Measurements from ENCODE around the gene SLC25A3.
"Not testable (repeated sequence)": the region's sequence is repeated elsewhere in the genome, so short reads cannot be mapped to it uniquely, and the experiment has no call there.

SLC25A3 gene

GRCh38 chr12:98593351-98594049 lies at the start of gene SLC25A3:
TSS of gene SLC25A3 (plus strand) at chr12:98593686. CDS start at chr12:98593979, 293 bp downstream.
- DNase-seq (ENCODE audit: insufficient read length, low spot score): peak; percentile 71
- FAIRE-seq: no peak
- TF ChIP-seq CTCF (IDR thresholded peaks at IDR 0.05; ENCODE audit: insufficient read depth, missing control alignments): no peak

DNA sequence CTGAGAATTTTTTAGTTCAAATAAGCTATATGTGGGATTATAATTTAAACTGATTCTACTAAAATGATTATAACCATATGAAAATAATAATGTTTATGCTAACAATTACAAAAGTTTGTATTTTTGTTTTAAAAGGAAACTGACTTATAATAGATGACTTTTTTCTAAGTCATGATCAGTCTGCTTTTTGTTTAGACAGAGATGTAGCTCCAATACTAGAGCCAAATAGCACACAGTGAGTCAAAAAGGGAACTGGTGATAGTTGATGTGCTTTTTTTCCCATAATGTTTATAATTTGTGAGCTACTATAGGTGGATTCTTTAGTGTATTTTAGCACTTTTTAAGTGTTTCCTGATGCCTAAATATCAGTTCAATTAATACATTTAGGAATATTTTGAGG lies 49.8 kb upstream of the SLC25A3 start:
- DNase-seq (ENCODE audit: insufficient read length, low spot score): no peak
- no peak for TF ChIP-seq CTCF (IDR thresholded peaks at IDR 0.05; ENCODE audit: insufficient read depth, missing control alignments)
- no peak for FAIRE-seq

- FAIRE-seq: no peak
- DNase-seq (ENCODE audit: insufficient read length, low spot score): no peak
- TF ChIP-seq CTCF (IDR thresholded peaks at IDR 0.05; ENCODE audit: insufficient read depth, missing control alignments): no peak
These were observed 48.7 kb upstream of the SLC25A3 start for GRCh38 chr12:98544751-98545150.

- DNase-seq (ENCODE audit: insufficient read length, low spot score) (no peak), FAIRE-seq (no peak)
- TF ChIP-seq CTCF (IDR thresholded peaks at IDR 0.05; ENCODE audit: insufficient read depth, missing control alignments): no peak
These were observed 43.9 kb upstream of the SLC25A3 start for GRCh38 chr12:98549371-98550110.

- DNase-seq (ENCODE audit: insufficient read length, low spot score): no peak
- FAIRE-seq: no peak
- no peak for TF ChIP-seq CTCF (IDR thresholded peaks at IDR 0.05; ENCODE audit: insufficient read depth, missing control alignments)
These were observed 41.7 kb upstream of the SLC25A3 start for GRCh38 chr12:98551787-98552186.

DNA sequence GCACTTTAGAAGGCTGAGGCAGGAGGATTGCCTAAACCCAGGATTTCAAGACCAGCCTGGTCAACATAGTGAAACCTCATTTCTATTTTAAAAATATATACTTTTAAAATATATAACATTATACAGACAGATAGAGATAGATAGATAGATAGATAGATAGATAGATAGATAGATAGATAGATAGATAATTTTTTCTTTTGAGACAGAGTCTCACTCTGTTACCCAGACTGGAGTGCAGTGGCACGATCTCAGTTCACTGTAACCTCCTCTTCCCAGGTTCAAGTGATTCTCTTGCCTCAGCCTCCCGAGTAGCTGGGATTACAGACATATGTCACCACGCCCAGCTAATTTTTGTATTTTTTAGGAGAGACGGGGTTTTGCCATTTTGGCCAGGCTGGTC lies 35.4 kb upstream of the SLC25A3 start:
- not testable (repeated sequence) for FAIRE-seq; DNase-seq (ENCODE audit: insufficient read length, low spot score)

DNA sequence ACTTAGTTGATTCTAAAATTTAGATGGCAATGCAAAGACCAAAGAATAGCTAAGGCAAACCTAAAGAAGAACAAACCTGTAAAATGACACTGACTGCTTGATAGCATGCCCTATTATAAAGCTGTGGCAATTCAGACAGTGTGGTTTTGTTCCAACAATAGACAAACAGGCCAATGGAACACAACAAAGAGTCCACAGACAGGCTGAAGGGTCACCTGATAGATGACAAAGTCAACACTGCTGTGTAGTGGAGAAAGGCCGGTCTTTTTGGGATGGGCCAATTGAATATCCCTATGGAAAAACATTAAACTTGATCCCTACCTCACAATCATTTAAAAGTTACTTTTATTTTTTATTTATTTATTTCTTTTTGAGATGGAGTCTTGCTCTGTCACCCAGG lies 33.8 kb upstream of the SLC25A3 start:
- no peak for TF ChIP-seq CTCF (IDR thresholded peaks at IDR 0.05; ENCODE audit: insufficient read depth, missing control alignments)
- FAIRE-seq: no peak
- DNase-seq (ENCODE audit: insufficient read length, low spot score): no peak
